Colonic mucosa (tissue), 4 donors: ENCODE data around the gene NECTIN1. TPM values are rescaled to one million over a fixed set of nuclear protein-coding genes. Genes with fewer than 3 reads are reported as not detected.

Experiments used
- DNase-seq: peaks from one replicate; pipeline ENCODE4 v3.0.0-alpha.2; 2020
- H3K27ac ChIP-seq: fragments of 200-600 bp; one replicate; pipeline ENCODE4 v1.8.0; 2021
- H3K27me3 ChIP-seq: fragments of 200-600 bp; one replicate; pipeline ENCODE4 v1.8.0; 2021
- H3K36me3 ChIP-seq: fragments of 200-600 bp; one replicate; pipeline ENCODE4 v1.8.0; 2021
- H3K4me1 ChIP-seq: fragments of 200-600 bp; one replicate; pipeline ENCODE4 v1.8.0; 2021; ENCODE audit warnings: mild to moderate bottlenecking
- H3K4me3 ChIP-seq: fragments of 200-600 bp; one replicate; pipeline ENCODE4 v1.8.0; 2021
- H3K9ac ChIP-seq, 2 donors: one replicate each; pipeline ENCODE4 v1.7.0; 2013; ENCODE audit warnings: control low read depth in 2 of 2, low read depth in 2 of 2, low read length in 2 of 2
- H3K9me3 ChIP-seq: fragments of 200-600 bp; one replicate; pipeline ENCODE4 v1.8.0; 2021
- CTCF ChIP-seq: fragments of 200-600 bp; IDR thresholded peaks from one replicate; pipeline ENCODE4 v1.8.0; 2022; ENCODE audit warnings: antibody characterized with exemption, mild to moderate bottlenecking
- intact Hi-C: fragments of 100-400 bp; cut with DNase I; formaldehyde crosslinking; loops from one replicate; pipeline ENCODE4 v1.14.1; 2022
- total RNA-seq, 2 donors: library from RNA; stranded (reverse); fragmentation: NEBNext Ultra II Directional in 1 of 2; extraction: Animal tissue kit (Norgen Biotek cat#: 25700) in 1 of 2; gene quantifications; one replicate each; pipeline ENCODE4 v1.2.1, GENCODE V29; 2021
- donor health status: healthy.
- donor health status: DM: no; HTN: no; CAD: no.
- donor health status: DM: no; HTN: no; CAD: no.

Gene NECTIN1
- total RNA-seq, 2 donors from 2014 or later, result 53.0 to 59.9 TPM

GRCh38 chr11:119638851-119639250 is 90.1 kb downstream of the NECTIN1 start:
- H3K4me1 ChIP-seq, result no peaks in the 10 kb centered on the region
- no peaks in the 10 kb centered on the region for H3K9me3 ChIP-seq
- no peak overlapping the region for H3K27ac ChIP-seq
- H3K9ac ChIP-seq, result no peak overlapping the region
- no peak for DNase-seq
- no peak for TF ChIP-seq CTCF
- intact Hi-C loops, result no loop called here
- no peaks in the 10 kb centered on the region for H3K27me3 ChIP-seq
- no peaks in the 10 kb centered on the region for H3K36me3 ChIP-seq
- no peak overlapping the region for H3K4me3 ChIP-seq

- Histone ChIP-seq H3K4me1 (no peaks in the 10 kb centered on the region), H3K36me3 (no peaks in the 10 kb centered on the region), H3K4me3 (no peak overlapping the region), H3K27me3 (no peaks in the 10 kb centered on the region), H3K9ac (no peak overlapping the region), H3K9me3 (no peaks in the 10 kb centered on the region), H3K27ac (no peak overlapping the region)
- no peak for DNase-seq
- TF ChIP-seq CTCF, result no peak
- intact Hi-C loops, result no loop called here
Measured at GRCh38 chr11:119637481-119637880, 91.5 kb downstream of the NECTIN1 start.

- no peak for DNase-seq
- Histone ChIP-seq H3K27me3 (no peaks in the 10 kb centered on the region), H3K4me1 (no peaks in the 10 kb centered on the region), H3K36me3 (no peaks in the 10 kb centered on the region), H3K9ac (no peak overlapping the region), H3K9me3 (no peaks in the 10 kb centered on the region), H3K4me3 (no peak overlapping the region), H3K27ac (no peak overlapping the region)
- TF ChIP-seq CTCF, result no peak
- intact Hi-C loops, result no loop called here
Measured at GRCh38 chr11:119635776-119636175, 93.2 kb downstream of the NECTIN1 start.

GRCh38 chr11:119635041-119635740 is 93.8 kb downstream of the NECTIN1 start:
- H3K27ac ChIP-seq, result no peak overlapping the region
- TF ChIP-seq CTCF, result no peak
- H3K9ac ChIP-seq, result no peak overlapping the region
- H3K36me3 ChIP-seq, result no peaks in the 10 kb centered on the region
- no peaks in the 10 kb centered on the region for H3K9me3 ChIP-seq
- H3K4me1 ChIP-seq, result no peaks in the 10 kb centered on the region
- intact Hi-C loops, result no loop called here
- H3K27me3 ChIP-seq, result no peaks in the 10 kb centered on the region
- no peak for DNase-seq
- H3K4me3 ChIP-seq, result no peak overlapping the region

- H3K9me3 ChIP-seq, result no peaks in the 10 kb centered on the region
- no peak for TF ChIP-seq CTCF
- H3K27me3 ChIP-seq, result no peaks in the 10 kb centered on the region
- no peak overlapping the region for H3K4me3 ChIP-seq
- no peaks in the 10 kb centered on the region for H3K4me1 ChIP-seq
- H3K9ac ChIP-seq, result no peak overlapping the region
- no peaks in the 10 kb centered on the region for H3K36me3 ChIP-seq
- intact Hi-C loops, result no loop called here
- H3K27ac ChIP-seq, result no peak overlapping the region
- no peak for DNase-seq
Measured at GRCh38 chr11:119634301-119634700, 94.7 kb downstream of the NECTIN1 start.
